Kidney epithelial cell (primary cell): ENCODE measurements around the gene NCOA1. TPM values are rescaled to one million over a fixed set of nuclear protein-coding genes. Genes with fewer than 3 reads are reported as not detected.
"Not testable (repeated sequence)": the region's sequence is repeated elsewhere in the genome, so short reads cannot be mapped to it uniquely, and the experiment has no call there.

Source experiments
- DNase-seq: peaks from one replicate; pipeline ENCODE4 v3.0.0-alpha.2; 2010; ENCODE audit warnings: low read depth
- H3K27me3 ChIP-seq: 2 replicates; pipeline ENCODE4 v1.6.0; 2011; ENCODE audit warnings: low read length; ENCODE audit not compliant: control insufficient read depth, insufficient read depth
- H3K36me3 ChIP-seq: 2 replicates; pipeline ENCODE4 v1.5.1; 2011; ENCODE audit warnings: low read length; ENCODE audit not compliant: control insufficient read depth, insufficient read depth
- H3K4me3 ChIP-seq: 2 replicates; pipeline ENCODE4 v1.5.1; 2011; ENCODE audit warnings: low read depth, mild to moderate bottlenecking, control low read depth, low read length
- CTCF ChIP-seq: IDR thresholded peaks from 2 replicates; pipeline ENCODE4 v1.5.1; 2011; ENCODE audit warnings: mild to moderate bottlenecking, moderate library complexity, low read length, control low read depth, inconsistent platforms; ENCODE audit not compliant: insufficient read depth, poor library complexity, severe bottlenecking
- total RNA-seq: library from RNA; depleted of rRNA; stranded (reverse); fragments of >200 nt; gene quantifications from 2 replicates; pipeline ENCODE4 v1.2.3, GENCODE V29; 2015

The NCOA1 gene
- total RNA-seq, 1 donor from 2014 or later: 13.3 TPM

- no peaks in the 10 kb centered on the region for H3K27me3 ChIP-seq
- TF ChIP-seq CTCF: no peak
- no peak for DNase-seq
Measured at GRCh38 chr2:24546669-24547068, 55.6 kb downstream of the NCOA1 start.

GRCh38 chr2:24548058-24548457 is 57.0 kb downstream of the NCOA1 start:
- H3K36me3 ChIP-seq: no peaks in the 10 kb centered on the region
- H3K4me3 ChIP-seq: no peak overlapping the region
- no peak for TF ChIP-seq CTCF
- no peak for DNase-seq
- H3K27me3 ChIP-seq: no peaks in the 10 kb centered on the region

More at GRCh38 chr2:24546669-24547068, 55.6 kb downstream of the NCOA1 start:
- no peaks in the 10 kb centered on the region for H3K36me3 ChIP-seq
- H3K4me3 ChIP-seq: no peak overlapping the region

DNA sequence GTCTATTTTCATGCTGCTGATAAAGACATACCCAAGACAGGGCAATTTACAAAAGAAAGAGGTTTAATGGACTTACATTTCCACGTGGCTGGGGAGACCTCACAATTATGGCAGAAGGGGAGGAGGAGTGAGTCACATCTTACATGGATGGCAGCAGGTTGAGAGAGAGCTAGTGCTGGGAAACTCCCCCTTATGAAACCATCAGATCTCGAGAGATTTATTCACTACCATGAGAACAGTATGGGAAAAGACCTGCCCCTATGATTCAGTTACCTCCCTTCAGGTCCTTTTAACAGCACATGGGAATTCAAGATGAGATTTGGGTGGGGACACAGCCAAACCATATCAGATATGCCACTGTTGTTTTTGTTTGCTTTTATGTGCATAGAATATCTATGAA is 59.2 kb downstream of the NCOA1 start:
- not testable (repeated sequence) for H3K36me3 ChIP-seq, DNase-seq, H3K4me3 ChIP-seq, H3K27me3 ChIP-seq

DNA sequence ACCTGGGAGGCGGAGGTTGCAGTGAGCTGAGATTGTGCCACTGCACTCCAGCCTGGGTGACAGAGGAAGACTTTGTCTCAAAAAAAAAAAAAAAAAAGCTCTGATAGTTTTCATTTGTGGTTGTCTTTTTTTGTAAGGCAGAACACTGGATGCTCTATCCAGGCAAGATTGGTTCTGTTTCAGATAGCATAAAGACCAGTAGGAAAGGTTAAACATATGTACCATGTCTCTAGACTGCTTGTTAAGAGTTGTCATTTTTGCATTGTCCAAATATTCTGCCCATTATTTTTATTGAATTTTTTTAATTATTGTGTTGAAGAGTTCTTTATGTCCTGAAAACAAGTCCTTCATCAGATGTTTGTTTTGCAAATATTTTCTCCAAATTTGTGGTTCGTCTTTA is 60.0 kb downstream of the NCOA1 start:
- Histone ChIP-seq H3K27me3 (no peaks in the 10 kb centered on the region), H3K4me3 (no peak overlapping the region), H3K36me3 (no peaks in the 10 kb centered on the region)
- no peak for DNase-seq
- no peak for TF ChIP-seq CTCF

DNA sequence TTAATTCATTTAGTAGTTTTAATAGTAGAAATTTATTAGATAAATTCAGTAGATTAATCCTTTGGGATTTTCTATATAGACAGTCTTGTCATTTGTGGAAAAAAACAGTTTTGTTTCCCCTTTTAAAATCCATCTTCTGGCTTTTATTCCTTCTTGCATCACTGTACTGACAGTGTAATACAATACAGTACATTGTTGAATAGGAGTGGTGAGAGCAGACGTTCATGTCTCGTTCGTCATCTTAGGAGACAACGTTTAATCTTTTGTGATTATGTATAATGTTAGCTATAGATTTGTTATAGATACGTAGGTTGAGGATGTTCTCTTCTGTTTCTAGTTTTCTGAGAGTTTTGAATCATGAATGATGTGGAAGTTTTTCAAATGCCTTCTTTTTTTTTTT is 61.8 kb downstream of the NCOA1 start:
- Histone ChIP-seq H3K36me3 (no peaks in the 10 kb centered on the region), H3K4me3 (no peak overlapping the region), H3K27me3 (no peaks in the 10 kb centered on the region)
- no peak for DNase-seq
- no peak for TF ChIP-seq CTCF

DNA sequence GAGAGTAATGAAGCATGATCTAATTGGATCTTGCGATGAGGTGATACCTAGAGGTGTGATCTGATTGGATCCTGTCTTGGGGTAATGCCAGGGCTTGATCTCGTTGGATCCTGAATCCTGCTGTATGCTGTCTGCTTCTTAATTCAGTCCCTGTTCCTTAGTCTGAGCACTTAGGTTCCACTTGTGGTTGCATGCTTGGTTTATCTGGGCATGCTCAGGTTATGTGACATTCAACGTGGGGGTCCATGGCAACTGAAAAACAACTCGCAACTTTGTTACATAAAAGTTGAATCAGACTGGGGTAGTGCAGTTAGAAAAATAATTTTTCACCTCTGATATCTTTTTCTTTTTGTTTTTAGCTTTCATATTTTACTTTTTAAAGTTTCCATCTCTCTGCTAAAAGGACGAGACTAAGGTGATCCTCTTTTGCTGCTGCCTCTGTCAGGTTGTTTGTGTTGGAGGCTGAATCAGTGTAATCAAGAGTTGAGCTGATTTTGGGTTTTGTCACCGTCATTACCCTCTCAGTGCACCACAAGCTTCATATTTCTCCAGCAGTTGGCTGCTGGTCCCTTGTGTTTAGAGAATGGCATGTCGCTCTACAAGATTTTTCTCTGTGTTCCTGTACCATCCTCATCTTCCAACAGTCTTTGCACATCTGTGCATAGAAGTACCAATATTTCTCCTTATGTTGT is 67.9 kb downstream of the NCOA1 start:
- Histone ChIP-seq H3K27me3 (no peaks in the 10 kb centered on the region), H3K4me3 (no peak overlapping the region), H3K36me3 (no peaks in the 10 kb centered on the region)
- DNase-seq: no peak
- no peak for TF ChIP-seq CTCF
